Erythroblast (primary cell): Measurements from ENCODE around the gene KCNH2.

ENCODE experiments used
- GATA1 ChIP-seq: IDR thresholded peaks from 2 replicates; pipeline ENCODE4 v1.6.1; 2011; ENCODE audit warnings: low read depth, mild to moderate bottlenecking, control low read depth, low read length, moderate library complexity
- POLR2A ChIP-seq: IDR thresholded peaks from 2 replicates; pipeline ENCODE4 v1.6.1; 2011; ENCODE audit warnings: mild to moderate bottlenecking, low read length

DNA sequence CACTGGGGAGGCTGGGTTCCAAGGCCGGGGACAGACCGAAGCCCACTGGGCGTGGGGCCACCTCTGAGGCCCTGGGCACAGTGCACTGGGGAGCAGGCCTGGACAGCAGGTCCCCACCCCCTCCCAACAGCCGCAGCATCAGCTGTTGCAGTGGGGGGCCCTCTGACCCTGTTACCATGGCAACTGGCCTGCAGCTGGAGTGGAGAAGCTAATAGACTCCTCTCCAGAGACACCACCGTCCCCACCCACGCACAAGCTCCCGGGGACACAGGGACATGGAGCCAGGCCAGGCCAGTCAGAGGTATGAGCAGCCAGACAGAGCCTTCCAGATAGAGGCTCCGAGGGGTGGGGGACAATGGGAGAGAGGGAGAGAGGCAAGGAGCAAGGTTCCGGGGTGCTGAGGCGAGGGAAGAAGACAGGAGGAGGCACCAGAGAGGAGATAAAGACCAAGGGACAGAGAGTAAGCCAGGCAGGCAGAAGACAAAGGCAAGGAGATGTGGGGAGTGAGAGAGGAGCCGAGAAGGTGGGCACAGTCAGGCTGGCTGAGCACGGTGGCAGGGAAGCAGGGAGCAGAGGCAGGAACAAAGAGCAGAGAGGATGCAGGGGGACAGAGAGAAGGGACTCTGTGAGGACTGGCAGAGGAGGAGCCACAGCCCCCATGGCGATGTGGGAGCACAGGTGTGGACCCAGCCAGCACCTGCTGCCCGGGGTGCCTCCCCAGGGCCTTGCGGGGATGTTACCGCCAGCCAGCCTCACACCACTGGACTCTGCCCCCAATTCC is 6.7 kb downstream of the KCNH2 start:
- no peak for TF ChIP-seq POLR2A
- TF ChIP-seq GATA1: no peak
